HepG2 (cell line): Measurements from ENCODE around the gene TCFL5. TPM values are rescaled to one million over a fixed set of nuclear protein-coding genes. Genes with fewer than 3 reads are reported as not detected.

Experiments used
- HOXA5 ChIP-seq: sonication (generic); formaldehyde crosslinking; IDR thresholded peaks from 2 replicates; pipeline ENCODE4 v1.4.0; 2020; ENCODE audit warnings: missing genetic modification reagents
- HOXA9 ChIP-seq: sonication (generic); formaldehyde crosslinking; IDR thresholded peaks from 2 replicates; pipeline ENCODE4 v1.8.1; 2022; ENCODE audit warnings: missing genetic modification reagents, mild to moderate bottlenecking, moderate library complexity, borderline replicate concordance
- MIER2 ChIP-seq: IDR thresholded peaks from 2 replicates; pipeline ENCODE4 v1.6.1; 2016; ENCODE audit warnings: missing biosample characterization, missing genetic modification reagents
- NFAT5 ChIP-seq: sonication (generic); formaldehyde crosslinking; IDR thresholded peaks from 2 replicates; pipeline ENCODE4 v1.4.0; 2020; ENCODE audit warnings: missing genetic modification reagents
- NR3C1 ChIP-seq: sonication (generic); formaldehyde crosslinking; IDR thresholded peaks from 2 replicates; pipeline ENCODE4 v1.4.0; 2020; ENCODE audit warnings: missing genetic modification reagents
- PTBP1 ChIP-seq: fragments of 200-400 bp; formaldehyde crosslinking; IDR thresholded peaks from 2 replicates; pipeline ENCODE4 v1.6.1; 2018; ENCODE audit warnings: low read length, low read depth; ENCODE audit not compliant: poor library complexity, severe bottlenecking
- SRY ChIP-seq: sonication (generic); formaldehyde crosslinking; IDR thresholded peaks from 2 replicates; pipeline ENCODE4 v1.8.0; 2022; ENCODE audit warnings: mild to moderate bottlenecking, missing genetic modification reagents
- TCF12 ChIP-seq, 2 experiments: fragments of 450-650 bp in 1 of 2; sonication (generic) in 1 of 2; formaldehyde crosslinking in 1 of 2; IDR thresholded peaks; 2 replicates each; pipeline versions ENCODE4 v1.6.1 to v1.8.0; 2017 to 2022; ENCODE audit warnings: antibody characterized with exemption in 1 of 2, mild to moderate bottlenecking in 1 of 2, missing genetic modification reagents in 1 of 2, moderate library complexity in 1 of 2
- XRCC5 ChIP-seq: fragments of 200-400 bp; formaldehyde crosslinking; optimal IDR thresholded peaks from 2 replicates; pipeline ENCODE3; 2017; ENCODE audit warnings: mild to moderate bottlenecking, low read length
- ZBTB7B ChIP-seq: sonication (generic); formaldehyde crosslinking; IDR thresholded peaks from 2 replicates; pipeline ENCODE4 v1.4.0; 2020; ENCODE audit warnings: missing genetic modification reagents
- ZGPAT ChIP-seq: IDR thresholded peaks from 2 replicates; pipeline ENCODE4 v1.6.1; 2016; ENCODE audit warnings: mild to moderate bottlenecking
- ZNF12 ChIP-seq: sonication (generic); formaldehyde crosslinking; IDR thresholded peaks from 2 replicates; pipeline ENCODE4 v1.5.0; 2020; ENCODE audit warnings: missing genetic modification reagents
- ZNF607 ChIP-seq: sonication (generic); formaldehyde crosslinking; IDR thresholded peaks from 2 replicates; pipeline ENCODE4 v1.5.1; 2020; ENCODE audit warnings: missing genetic modification reagents, mild to moderate bottlenecking, borderline replicate concordance
- ZNF704 ChIP-seq: sonication (generic); formaldehyde crosslinking; IDR thresholded peaks from 2 replicates; pipeline ENCODE4 v1.8.1; 2023; ENCODE audit warnings: mild to moderate bottlenecking, inconsistent platforms, moderate library complexity, missing genetic modification reagents, borderline replicate concordance
- ZSCAN22 ChIP-seq: sonication (generic); formaldehyde crosslinking; IDR thresholded peaks from 2 replicates; pipeline ENCODE4 v1.4.0; 2020; ENCODE audit warnings: mild to moderate bottlenecking, missing genetic modification reagents
- polyA plus RNA-seq, 8 experiments: library from polyadenylated mRNA; depleted of rRNA in 3 of 8; stranded (reverse) in 7 of 8; unstranded in 1 of 8; fragments of >200 nt; fragmentation: Illumina TruSeq in 4 of 8; extraction: Trizol in 4 of 8; gene quantifications; 2 replicates each; pipeline versions ENCODE4 v1.2.1 to v1.2.3, GENCODE V29; 2011 to 2016; ENCODE audit warnings: low read depth in 4 of 8, missing spikeins in 1 of 8, mixed read lengths in 1 of 8; ENCODE audit not compliant: insufficient read depth in 1 of 8
- total RNA-seq, 5 experiments: library from RNA; depleted of rRNA; stranded (reverse); fragments of >200 nt; fragmentation: Illumina TruSeq; extraction: Trizol; gene quantifications; 2 replicates each; pipeline ENCODE4 v1.2.3, GENCODE V29; 2016; ENCODE audit warnings: low read depth in 1 of 5
- TF ChIP-seq, protein P1 (sequence below): sonication (generic); formaldehyde crosslinking; IDR thresholded peaks from 2 replicates; pipeline ENCODE4 v1.4.0; 2020; ENCODE audit warnings: mild to moderate bottlenecking, missing genetic modification reagents

Gene TCFL5
- total and polyA plus RNA-seq, 2 of the 13 experiments (the other 11 are each of a cell fraction or from before 2014, with no cell fraction given) = 14.8 to 20.0 TPM

DNA sequence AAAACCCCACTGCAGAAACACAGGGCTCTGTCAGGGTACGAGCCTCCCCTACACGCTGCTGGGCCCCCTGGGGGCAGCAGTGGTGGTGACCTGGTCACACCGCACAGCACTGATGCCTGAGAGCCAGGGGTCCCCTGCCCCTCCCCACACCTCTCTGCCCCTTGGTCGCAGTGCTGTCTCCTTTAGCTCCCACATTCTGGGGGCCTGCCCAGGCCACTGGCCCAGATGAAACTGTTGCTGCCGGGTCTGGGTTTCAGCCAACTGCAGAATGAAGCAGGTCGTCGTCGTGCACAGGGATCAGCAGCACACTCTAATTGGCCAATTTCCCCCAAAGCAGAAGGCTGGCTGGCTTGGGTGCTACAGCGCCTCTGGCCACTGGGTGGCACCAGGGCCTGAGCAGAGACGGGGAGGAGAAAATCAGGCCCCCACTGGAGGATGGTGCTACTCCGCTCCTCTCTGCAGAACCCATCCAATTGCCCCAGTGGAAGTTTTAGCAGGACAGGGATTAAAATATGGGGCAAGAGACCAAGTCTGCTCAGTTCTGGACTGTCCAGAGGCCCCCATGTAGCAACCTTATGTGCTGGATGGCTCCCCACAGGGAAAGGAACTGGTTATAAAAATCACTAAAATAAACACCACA is 38.5 kb upstream of the TCFL5 start (continued):
- TF ChIP-seq ZSCAN22 = peak; percentile 31; the same call in 1 of the 2 replicates
- TF ChIP-seq, protein P1, sequence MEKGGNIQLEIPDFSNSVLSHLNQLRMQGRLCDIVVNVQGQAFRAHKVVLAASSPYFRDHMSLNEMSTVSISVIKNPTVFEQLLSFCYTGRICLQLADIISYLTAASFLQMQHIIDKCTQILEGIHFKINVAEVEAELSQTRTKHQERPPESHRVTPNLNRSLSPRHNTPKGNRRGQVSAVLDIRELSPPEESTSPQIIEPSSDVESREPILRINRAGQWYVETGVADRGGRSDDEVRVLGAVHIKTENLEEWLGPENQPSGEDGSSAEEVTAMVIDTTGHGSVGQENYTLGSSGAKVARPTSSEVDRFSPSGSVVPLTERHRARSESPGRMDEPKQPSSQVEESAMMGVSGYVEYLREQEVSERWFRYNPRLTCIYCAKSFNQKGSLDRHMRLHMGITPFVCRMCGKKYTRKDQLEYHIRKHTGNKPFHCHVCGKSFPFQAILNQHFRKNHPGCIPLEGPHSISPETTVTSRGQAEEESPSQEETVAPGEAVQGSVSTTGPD (CRISPR knock-in tag) = peak; percentile 56; the same call in 1 of the 2 replicates
- TF ChIP-seq HOXA9 (CRISPR knock-in tag) = peak; percentile 81; the same call in 1 of the 2 replicates
- peak; percentile 96 for TF ChIP-seq SRY
- no peak for TF ChIP-seq NR3C1 (CRISPR knock-in tag)
- TF ChIP-seq ZNF704 = peak; percentile 29; the same call in 1 of the 2 replicates
- TF ChIP-seq HOXA5 (CRISPR knock-in tag) = peak; percentile 97
- no peak for TF ChIP-seq TCF12 (IDR thresholded peaks at IDR 0.05)
- peak; percentile 58; the same call in 1 of the 2 replicates for TF ChIP-seq TCF12 (CRISPR knock-in tag; IDR thresholded peaks at IDR 0.05)
- peak; percentile 66 for TF ChIP-seq NFAT5
- TF ChIP-seq ZNF607 (CRISPR knock-in tag) = peak; percentile 15; the same call in 1 of the 2 replicates
- no peak; the same call in 1 of the 2 replicates for TF ChIP-seq ZBTB7B (CRISPR knock-in tag)
- TF ChIP-seq ZNF12 (CRISPR knock-in tag) = peak; percentile 69; the same call in 1 of the 2 replicates
- peak; percentile 80 for TF ChIP-seq PTBP1
- TF ChIP-seq ZGPAT (CRISPR knock-in tag) = peak; percentile 85
- no peak; the same call in 1 of the 2 replicates for TF ChIP-seq MIER2 (CRISPR knock-in tag)
- peak; percentile 99 for TF ChIP-seq XRCC5
